Measurements from ENCODE around the gene NRCAM.

The NRCAM gene

DNA sequence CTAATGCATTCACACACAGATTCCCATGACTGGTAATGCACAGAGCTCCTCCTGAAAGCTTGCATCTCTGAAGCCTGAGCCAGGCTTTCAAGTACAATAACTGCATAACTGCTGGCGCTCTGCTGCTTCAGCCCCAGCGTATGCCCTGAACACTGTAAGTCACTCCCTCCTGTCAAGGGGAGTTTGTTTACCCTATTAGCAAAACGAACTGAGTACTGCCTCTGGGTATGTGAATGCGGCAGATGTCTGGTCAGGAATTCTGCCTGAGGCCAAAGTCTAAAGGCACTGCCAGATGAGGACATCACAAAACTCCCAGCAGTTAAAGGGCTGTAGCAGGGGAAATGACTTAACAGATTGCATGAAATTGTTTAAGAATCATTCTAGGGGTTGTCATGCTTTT, 97.7 kb downstream of the NRCAM start:
- ChIA-PET CTCF (interaction anchor here (1.1 kb wide), 1 partner anchor 10 kb away, joined by 3 read pairs; no protein-coding TSS in a partner anchor), POLR2A (interaction anchor here (1.0 kb wide), 1 partner anchor 211 kb away, joined by 3 read pairs; the partner anchor contains the start of genes DNAJB9 and THAP5)
- no peak overlapping the region for H3K4me3 ChIP-seq (ENCODE audit: low read depth, low read length)
- H3K36me3 ChIP-seq (ENCODE audit: control insufficient read depth in 2 of 2, insufficient read depth in 1 of 2, low read length in 2 of 2): no peaks in the 10 kb centered on the region
- no peaks in the 10 kb centered on the region for H3K9me3 ChIP-seq (ENCODE audit: control insufficient read depth, insufficient read depth, low read depth, low read length)
- TF ChIP-seq, protein P1, sequence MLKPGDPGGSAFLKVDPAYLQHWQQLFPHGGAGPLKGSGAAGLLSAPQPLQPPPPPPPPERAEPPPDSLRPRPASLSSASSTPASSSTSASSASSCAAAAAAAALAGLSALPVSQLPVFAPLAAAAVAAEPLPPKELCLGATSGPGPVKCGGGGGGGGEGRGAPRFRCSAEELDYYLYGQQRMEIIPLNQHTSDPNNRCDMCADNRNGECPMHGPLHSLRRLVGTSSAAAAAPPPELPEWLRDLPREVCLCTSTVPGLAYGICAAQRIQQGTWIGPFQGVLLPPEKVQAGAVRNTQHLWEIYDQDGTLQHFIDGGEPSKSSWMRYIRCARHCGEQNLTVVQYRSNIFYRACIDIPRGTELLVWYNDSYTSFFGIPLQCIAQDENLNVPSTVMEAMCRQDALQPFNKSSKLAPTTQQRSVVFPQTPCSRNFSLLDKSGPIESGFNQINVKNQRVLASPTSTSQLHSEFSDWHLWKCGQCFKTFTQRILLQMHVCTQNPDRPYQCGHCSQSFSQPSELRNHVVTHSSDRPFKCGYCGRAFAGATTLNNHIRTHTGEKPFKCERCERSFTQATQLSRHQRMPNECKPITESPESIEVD (tag by site-specific recombination; IDR thresholded peaks at IDR 0.05): 0 out of 2 replicates have a peak, but pooled peaks have one; percentile 19
- no peak for TF ChIP-seq ZNF350 (tag by site-specific recombination; IDR thresholded peaks at IDR 0.05)
- TF ChIP-seq WT1 (tag by site-specific recombination; IDR thresholded peaks at IDR 0.05): peak; percentile 94
- no peak for TF ChIP-seq SETDB1 (IDR thresholded peaks at IDR 0.05; ENCODE audit: insufficient read length, low read length)
- TF ChIP-seq MZF1 (tag by site-specific recombination; IDR thresholded peaks at IDR 0.05; ENCODE audit: borderline replicate concordance): peak; percentile 80; the same call in 1 of the 2 replicates
- H3K27ac ChIP-seq (ENCODE audit: extremely low read depth, low read depth, low read length): no peak overlapping the region
- H3K4me1 ChIP-seq (ENCODE audit: control insufficient read depth, insufficient read depth, low read length): no peaks in the 10 kb centered on the region

DNA sequence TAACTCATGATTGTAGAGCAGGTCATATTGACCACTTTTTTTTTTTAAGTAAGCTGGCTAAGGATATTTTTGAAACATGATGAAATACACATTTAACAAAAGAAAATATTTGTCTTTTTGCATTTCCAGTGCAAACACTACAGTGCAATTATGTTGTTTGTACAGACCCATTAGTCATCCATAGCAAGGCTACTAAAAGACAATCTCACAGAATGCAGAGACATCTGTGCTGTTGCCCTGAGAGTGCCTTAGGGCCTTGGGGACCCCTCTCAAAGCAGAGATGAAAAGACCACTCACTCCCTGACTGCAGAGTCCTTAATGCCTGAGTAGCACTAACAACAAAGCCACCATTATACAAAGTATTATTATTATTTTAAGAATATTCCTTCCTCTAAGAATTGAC, 104.5 kb downstream of the NRCAM start:
- POLR2A ChIA-PET: no interaction called here
- CTCF ChIA-PET: no interaction called here
- H3K27ac ChIP-seq (ENCODE audit: extremely low read depth, low read depth, low read length): no peak overlapping the region
- TF ChIP-seq ZNF121 (tag by site-specific recombination; IDR thresholded peaks at IDR 0.05) (no peak), GFI1B (tag by site-specific recombination; IDR thresholded peaks at IDR 0.05) (no peak), REPIN1 (tag by site-specific recombination; IDR thresholded peaks at IDR 0.05; ENCODE audit: low read depth) (no peak), ZNF677 (tag by site-specific recombination; IDR thresholded peaks at IDR 0.05) (no peak), KLF16 (tag by site-specific recombination; IDR thresholded peaks at IDR 0.05) (no peak), ZNF544 (tag by site-specific recombination; IDR thresholded peaks at IDR 0.05) (no peak), KLF9 (tag by site-specific recombination; IDR thresholded peaks at IDR 0.05; ENCODE audit: low read depth) (no peak), ZNF169 (tag by site-specific recombination; IDR thresholded peaks at IDR 0.05) (no peak), ZNF558 (tag by site-specific recombination; IDR thresholded peaks at IDR 0.05) (no peak), ZNF174 (tag by site-specific recombination; IDR thresholded peaks at IDR 0.05) (no peak), ZNF324 (tag by site-specific recombination; IDR thresholded peaks at IDR 0.05) (no peak), ZSCAN30 (tag by site-specific recombination; IDR thresholded peaks at IDR 0.05) (no peak)
- TF ChIP-seq, protein P2, sequence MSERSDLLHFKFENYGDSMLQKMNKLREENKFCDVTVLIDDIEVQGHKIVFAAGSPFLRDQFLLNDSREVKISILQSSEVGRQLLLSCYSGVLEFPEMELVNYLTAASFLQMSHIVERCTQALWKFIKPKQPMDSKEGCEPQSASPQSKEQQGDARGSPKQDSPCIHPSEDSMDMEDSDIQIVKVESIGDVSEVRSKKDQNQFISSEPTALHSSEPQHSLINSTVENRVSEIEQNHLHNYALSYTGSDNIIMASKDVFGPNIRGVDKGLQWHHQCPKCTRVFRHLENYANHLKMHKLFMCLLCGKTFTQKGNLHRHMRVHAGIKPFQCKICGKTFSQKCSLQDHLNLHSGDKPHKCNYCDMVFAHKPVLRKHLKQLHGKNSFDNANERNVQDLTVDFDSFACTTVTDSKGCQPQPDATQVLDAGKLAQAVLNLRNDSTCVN (tag by site-specific recombination; optimal IDR thresholded peaks at IDR 0.05): no peak
- TF ChIP-seq, protein P3, sequence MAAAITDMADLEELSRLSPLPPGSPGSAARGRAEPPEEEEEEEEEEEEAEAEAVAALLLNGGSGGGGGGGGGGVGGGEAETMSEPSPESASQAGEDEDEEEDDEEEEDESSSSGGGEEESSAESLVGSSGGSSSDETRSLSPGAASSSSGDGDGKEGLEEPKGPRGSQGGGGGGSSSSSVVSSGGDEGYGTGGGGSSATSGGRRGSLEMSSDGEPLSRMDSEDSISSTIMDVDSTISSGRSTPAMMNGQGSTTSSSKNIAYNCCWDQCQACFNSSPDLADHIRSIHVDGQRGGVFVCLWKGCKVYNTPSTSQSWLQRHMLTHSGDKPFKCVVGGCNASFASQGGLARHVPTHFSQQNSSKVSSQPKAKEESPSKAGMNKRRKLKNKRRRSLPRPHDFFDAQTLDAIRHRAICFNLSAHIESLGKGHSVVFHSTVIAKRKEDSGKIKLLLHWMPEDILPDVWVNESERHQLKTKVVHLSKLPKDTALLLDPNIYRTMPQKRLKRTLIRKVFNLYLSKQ (tag by site-specific recombination; IDR thresholded peaks at IDR 0.05; ENCODE audit: borderline replicate concordance): no peak
- H3K4me3 ChIP-seq (ENCODE audit: low read depth, low read length): no peak overlapping the region
- no peaks in the 10 kb centered on the region for H3K9me3 ChIP-seq (ENCODE audit: control insufficient read depth, insufficient read depth, low read depth, low read length)
- no peaks in the 10 kb centered on the region for H3K36me3 ChIP-seq (ENCODE audit: control insufficient read depth in 2 of 2, insufficient read depth in 1 of 2, low read length in 2 of 2)
- H3K4me1 ChIP-seq (ENCODE audit: control insufficient read depth, insufficient read depth, low read length): no peaks in the 10 kb centered on the region

DNA sequence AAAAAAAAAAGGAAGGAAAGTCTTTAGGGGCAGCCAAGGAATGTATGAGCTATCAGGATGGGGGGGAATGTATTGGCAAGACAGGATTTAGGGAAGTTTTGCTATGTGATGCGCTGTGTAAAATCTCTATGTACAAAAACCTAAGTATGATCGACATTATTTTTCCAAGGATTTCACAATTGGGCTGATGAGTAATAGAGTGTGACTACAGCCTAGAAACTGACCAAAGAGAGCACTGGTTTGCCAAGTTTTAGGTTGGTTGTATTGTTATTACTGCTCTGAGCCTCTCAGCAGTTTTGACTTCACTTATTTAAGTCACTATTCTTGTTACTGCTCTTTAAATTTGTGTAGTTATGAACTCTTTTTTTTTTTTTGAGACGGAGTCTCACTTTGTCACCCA, 107.3 kb downstream of the NRCAM start:
- ChIA-PET POLR2A (no interaction called here), CTCF (no interaction called here)
- Histone ChIP-seq H3K9me3 (ENCODE audit: control insufficient read depth, insufficient read depth, low read depth, low read length) (no peaks in the 10 kb centered on the region), H3K27ac (ENCODE audit: extremely low read depth, low read depth, low read length) (no peak overlapping the region), H3K4me3 (ENCODE audit: low read depth, low read length) (no peak overlapping the region), H3K36me3 (ENCODE audit: control insufficient read depth in 2 of 2, insufficient read depth in 1 of 2, low read length in 2 of 2) (no peaks in the 10 kb centered on the region), H3K4me1 (ENCODE audit: control insufficient read depth, insufficient read depth, low read length) (no peaks in the 10 kb centered on the region)
- TF ChIP-seq ZNF19 (tag by site-specific recombination; IDR thresholded peaks at IDR 0.05; ENCODE audit: low read depth): no peak
